NCI-H82 treated with DMSO at 0.1 percent for 48 hours (cell line): Measurements from ENCODE around the gene FOLR1.

ENCODE experiments used
- DNase-seq: peaks from one replicate; lab custom pipeline; 2025; ENCODE audit not compliant: unreplicated experiment; lab: John Stamatoyannopoulos, UW

The FOLR1 gene

GRCh38 chr11:72234514-72234830, 42.5 kb downstream of the FOLR1 start:
- DNase-seq = no peak

GRCh38 chr11:72234920-72235319, 43.0 kb downstream of the FOLR1 start:
- no peak for DNase-seq

- no peak for DNase-seq
Measured at GRCh38 chr11:72235351-72236057, 43.6 kb downstream of the FOLR1 start.

DNA sequence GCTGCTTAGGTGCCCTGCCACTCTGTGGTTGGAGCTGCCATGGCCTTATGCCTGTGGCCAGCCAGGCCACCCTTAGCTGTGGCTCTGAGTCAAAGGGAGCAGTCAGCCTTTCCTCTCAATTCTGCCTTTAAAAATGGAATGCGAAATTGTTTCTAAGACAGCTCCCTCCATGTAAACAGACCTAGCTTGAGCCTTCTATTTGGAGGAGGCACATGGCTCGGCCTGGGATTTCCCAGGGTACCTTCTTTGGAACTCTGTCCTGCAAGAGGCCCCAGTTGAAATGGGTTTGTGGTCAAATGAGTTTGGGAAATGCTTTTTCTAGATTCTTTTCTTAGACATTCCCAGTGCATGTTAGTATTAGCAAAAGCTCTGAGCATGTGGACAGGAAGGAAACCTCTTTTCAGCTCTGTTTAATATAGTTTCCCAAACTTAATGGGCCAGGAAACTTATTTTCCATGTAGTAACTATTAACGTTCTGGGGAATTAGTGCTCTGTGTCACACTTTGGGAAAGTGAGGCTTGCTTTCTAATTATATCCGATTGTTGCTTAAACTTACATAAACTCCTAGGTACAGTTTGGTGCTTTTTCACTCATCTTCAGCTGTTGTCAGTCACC, 44.2 kb downstream of the FOLR1 start:
- DNase-seq = no peak

- DNase-seq = no peak
Measured at GRCh38 chr11:72236774-72237111, 44.8 kb downstream of the FOLR1 start.

DNA sequence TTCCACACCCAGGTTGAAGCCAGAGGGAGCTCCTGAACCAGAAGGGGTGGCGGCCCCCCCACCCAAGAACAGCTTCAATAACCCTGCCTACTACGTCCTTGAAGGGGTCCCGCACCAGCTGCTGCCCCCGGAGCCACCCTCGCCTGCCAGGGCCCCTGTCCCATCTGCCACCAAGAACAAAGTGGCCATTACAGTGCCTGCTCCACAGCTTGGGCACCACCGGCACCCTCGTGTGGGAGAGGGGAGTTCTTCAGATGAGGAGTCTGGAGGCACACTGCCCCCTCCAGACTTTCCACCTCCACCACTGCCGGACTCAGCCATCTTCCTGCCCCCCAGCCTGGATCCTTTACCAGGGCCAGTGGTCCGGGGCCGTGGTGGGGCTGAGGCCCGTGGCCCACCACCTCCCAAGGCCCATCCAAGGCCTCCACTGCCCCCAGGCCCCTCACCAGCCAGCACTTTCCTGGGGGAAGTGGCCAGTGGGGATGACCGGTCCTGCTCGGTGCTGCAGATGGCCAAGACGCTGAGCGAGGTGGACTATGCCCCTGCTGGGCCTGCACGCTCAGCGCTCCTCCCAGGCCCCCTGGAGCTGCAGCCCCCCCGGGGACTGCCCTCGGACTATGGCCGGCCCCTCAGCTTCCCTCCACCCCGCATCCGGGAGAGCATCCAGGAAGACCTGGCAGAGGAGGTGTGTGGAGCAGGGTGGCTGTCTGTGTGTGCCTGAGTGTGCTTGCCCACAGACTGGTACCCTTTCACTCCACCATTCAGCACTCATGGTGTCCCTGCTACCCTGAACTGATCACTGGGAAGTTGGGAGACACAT, 45.4 kb downstream of the FOLR1 start:
- no peak for DNase-seq

- DNase-seq = no peak
Measured at GRCh38 chr11:72238040-72238450, 46.1 kb downstream of the FOLR1 start.

- DNase-seq = no peak
Measured at GRCh38 chr11:72238492-72239312, 46.8 kb downstream of the FOLR1 start.

- DNase-seq = no peak
Measured at GRCh38 chr11:72239313-72239848, 47.4 kb downstream of the FOLR1 start.

DNA sequence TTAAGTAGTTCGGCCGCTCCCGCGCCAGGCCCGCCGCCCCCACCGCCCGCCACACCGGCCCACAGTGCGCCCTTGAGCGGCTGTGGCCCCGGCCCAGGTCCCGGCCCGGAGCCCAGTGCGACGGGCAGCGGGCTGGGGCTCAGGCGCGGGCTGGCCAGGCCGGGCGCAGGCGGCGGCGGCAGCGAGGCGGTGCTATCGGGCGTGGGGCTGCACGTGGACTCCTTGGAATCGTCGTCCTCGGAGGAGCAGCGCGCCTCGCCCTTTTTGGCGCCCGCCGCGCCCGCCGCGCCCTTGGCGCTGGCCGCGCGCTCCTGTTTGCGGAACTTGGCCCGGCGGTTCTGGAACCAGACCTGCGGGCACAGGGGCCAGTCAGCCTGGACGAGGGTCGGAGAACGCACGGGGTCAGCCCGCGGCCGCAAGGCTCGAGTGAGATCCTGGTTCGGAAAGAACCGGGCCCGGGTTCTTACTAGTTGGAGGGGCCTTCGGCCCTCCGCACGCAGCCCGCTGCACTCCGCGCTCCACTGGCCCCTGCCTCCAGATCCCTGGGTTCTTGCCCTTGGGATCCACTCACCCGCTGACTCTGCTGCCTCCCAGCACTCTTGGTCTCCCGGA, 48.0 kb downstream of the FOLR1 start:
- DNase-seq = no peak

DNA sequence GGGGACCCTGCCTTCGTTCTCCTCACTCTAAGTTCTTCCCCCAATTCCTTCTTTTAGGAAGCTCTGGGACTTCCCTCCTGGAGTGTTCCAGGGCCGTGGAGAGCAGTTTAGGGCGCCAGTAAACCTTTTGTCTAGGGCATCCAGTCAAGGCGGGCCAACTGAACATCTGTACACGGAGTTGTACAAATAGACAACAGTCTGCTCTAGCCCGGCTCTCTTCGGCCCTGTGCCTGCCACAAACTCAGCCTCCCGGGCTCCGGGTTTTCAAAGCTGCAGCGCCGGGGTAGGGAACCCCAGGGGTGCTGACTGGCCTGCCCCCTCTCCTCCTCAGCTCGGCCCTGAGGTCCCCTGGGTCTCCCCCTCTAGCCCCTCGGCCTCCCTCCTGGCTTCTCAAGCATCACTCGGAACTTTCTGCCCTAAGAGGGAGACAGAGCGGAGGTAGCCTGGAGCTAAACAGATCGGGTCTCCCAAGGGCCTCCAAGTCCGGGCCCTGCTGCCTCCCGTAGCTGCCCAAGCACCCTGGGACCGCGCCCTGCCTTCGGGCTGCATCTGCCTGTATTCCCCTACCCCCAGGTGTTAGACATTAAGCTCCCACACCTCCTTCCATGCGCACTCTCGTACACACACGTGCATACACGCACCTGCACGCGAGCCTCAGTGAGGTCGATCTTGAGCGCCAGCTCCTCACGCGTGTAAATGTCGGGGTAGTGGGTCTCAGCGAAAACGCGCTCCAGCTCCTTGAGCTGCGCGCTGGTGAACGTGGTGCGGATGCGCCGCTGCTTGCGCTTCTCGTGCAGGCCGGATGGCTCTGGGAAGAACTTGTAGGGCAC, 48.7 kb downstream of the FOLR1 start:
- DNase-seq = no peak

DNA sequence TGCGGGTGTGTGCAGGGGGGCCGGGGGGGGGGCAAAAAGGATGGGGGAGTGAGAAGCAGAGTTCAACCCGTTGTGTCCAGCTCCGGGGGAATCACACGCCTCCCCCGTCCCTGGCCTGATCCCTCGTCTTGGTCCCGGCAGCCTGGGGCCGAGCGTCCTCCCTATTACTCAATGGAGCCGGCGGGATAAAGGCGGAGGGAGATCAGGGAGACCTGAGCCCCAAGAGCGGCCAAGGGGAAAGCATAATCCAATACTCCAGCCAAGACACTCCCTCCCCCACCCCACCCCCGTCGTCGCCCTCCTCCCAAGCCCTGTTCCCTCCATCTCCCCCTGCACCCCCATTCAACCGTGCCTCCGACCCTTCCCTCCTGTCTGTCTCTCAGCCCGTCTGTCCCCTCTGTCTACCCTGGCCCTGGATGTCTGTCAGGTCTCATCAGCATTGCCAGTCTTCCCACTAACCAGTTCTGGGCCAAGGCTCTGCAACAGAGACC, 49.4 kb downstream of the FOLR1 start:
- DNase-seq = no peak

DNA sequence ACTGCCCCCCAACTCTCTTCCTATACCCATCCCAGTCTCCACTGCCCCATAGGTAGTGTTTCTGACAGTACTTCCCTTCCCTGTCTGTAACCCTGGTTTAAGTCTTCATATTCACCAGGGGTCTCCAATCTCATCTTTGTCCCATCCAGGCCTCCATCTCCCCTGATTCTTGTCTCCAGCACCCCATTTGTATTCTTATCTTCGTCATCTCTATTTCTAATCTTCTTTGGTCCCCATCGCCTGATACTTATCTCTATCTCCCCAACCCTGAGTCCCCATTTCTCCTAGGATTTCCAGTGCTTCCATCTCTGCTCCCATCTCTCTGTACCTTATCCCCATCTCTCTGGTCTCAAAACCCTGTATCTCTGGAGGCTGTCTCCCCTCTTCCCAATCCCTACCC, 50.2 kb downstream of the FOLR1 start:
- DNase-seq = no peak

- DNase-seq = no peak
Measured at GRCh38 chr11:72243173-72244059, 51.5 kb downstream of the FOLR1 start.

- DNase-seq = no peak
Measured at GRCh38 chr11:72244060-72244360, 52.1 kb downstream of the FOLR1 start, which contains the start of gene PHOX2A. TSS of gene PHOX2A (minus strand) at chr11:72244176. CDS start at chr11:72244004, 172 bp downstream.

DNA sequence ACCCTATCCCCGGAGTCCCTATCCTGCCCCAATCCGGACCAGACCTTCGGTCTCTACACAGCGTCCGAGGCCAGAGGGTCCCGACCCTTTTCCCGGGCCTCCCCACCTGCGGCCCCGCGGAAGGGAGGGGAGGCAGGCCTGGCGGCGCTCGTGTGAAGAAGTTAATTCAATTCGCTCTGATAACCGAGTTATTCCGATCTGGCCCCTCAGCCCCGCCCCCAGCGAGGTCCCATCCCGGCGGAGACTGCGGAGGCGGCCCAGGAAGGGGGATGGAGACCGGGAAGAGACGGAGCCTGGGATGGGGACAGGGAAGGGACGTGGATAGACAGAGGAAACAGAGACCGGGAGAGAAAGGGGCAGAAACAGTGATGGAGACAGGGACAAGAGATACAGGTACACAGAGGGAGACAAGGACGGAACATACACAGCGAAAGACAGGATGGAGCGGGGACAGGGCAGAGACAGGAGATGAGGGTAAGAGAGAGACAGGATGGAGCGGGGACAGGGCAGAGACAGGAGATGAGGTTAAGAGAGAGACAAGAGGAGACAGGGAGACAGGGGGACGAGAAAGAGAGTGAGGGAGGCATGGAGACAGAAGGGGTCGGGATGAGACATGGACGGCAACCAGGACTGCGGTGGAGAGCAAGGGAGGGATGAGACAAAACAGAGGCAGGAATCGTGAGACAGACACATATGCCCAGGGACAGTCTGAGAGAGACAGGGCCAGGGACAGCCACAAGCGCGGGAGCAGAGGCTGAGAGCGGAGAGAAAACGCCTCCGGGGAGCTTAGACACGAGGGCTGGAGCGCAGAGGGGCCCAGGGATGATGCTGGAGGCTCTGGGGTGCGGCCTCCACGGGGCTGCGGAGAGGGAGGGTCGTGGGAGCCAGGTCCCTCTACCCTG, 52.7 kb downstream of the FOLR1 start:
- no peak for DNase-seq

DNA sequence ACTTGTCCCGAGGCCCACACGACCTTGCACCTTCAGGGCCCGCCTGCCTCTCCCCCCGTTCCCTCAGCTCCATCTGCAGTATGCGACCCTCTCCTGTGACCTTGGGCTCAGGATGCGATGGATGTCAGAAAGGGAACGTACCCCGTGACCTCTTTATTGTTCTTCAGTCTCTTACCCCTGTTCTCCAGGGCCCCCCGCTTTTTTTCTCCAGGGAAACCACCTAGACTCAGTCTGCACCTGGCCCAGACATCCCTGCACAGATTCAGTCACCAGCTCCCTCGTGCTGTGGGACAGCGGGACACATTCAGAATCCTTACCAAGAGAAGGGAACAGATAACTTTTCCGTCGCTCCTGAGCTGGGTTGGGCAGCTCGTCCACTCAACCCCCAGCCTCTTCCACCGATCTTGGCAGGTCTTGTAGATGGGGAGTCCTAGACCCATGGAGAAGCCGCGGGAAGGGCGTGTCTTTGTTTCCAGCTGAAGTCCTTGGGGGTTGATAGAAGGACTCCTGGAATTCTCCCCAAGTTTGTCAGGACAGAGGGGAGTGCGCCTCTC, 53.4 kb downstream of the FOLR1 start:
- no peak for DNase-seq
